DMS114 treated with DMSO at 0.1 percent for 48 hours (cell line): ENCODE data around the gene LRP2.
A peak's percentile ranks its signal among the peaks of the same experiment; 100 is the strongest.
"Not testable (repeated sequence)": the region's sequence is repeated elsewhere in the genome, so short reads cannot be mapped to it uniquely, and the experiment has no call there.

ENCODE experiments used
- DNase-seq: peaks from one replicate; lab custom pipeline; 2025; ENCODE audit not compliant: unreplicated experiment; lab: John Stamatoyannopoulos, UW

The LRP2 gene

DNA sequence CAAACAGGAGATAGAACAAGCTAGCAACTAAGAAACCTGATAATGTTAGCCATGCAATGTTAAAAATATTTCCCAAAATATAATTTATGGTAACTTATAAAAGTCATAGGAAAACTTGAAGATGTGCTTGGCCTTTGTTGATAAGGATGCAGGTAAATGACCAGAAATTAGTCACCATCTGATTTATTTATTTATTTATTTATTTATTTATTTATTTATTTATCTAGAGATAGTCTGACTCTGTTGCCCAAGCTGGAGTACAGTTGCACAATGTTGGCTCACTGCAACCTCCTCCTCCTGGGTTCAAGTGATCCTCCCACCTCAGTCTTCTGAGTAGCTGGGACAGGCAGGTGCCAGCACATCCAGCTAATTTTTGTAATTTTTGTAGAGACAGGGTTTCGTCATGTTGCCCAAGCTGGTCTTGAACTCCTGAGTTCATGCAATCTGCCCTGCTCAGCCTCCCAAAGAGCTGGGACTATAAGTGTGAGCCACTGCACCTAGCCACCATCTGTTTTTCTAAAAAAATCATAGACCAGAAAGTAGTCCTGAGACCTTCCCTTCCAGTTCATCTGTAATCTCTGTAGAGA, 183.4 kb downstream of the LRP2 start:
- DNase-seq: no peak

DNA sequence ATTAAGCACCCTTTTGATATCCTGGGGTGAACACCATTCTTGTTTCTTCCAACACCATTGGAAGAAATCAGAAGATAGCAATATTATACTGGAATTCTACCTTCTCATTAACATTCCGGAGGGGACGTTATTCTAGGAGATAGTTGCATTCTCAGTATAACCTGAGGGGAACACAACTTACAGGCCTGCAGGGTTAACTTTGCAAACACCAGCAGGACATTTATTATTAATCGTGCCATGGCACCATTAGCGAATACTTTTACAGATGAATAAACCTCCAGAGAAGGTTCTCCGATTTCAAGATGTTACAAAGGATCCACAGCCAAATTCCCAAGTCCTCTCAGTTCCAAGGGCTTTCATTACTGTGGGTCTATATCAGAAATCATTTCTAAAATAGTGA, 184.0 kb downstream of the LRP2 start:
- DNase-seq: no peak

DNA sequence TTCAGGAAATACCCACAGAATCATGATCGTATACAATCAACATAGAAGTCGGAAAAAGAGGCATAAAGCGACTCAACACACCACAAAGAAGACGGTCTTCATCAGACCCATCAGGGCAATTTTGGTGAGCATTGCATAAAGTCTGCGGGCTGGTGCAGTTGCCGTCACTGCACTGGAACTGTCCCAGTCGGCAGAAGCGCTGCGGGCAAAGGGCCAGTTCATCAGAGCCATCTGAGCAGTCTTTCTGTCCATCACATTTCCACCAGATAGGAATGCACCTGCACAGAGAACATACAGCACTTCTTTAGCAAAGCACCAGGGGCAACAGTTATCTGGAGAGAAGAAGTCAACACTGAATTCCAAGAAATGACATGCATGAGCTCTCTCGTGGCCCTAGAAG, 187.2 kb downstream of the LRP2 start:
- DNase-seq: no peak

DNA sequence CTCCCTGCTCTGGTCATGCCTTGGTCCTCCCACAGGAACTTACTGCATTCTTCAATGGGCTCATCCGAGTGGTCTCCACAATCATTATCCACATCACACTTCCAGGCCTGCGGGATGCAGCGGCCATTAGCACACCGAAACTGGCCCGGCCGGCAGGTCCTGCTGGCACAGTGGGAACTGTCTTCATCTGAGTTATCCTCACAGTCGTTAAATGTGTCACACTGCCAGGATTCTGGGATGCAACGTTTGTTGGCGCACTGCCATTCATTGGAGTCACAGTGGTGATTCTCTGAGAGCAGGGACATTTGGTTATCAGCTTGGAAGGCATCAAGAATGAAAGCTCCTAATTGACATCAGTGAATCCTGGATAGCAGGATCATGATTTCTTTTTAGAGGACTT, 188.5 kb downstream of the LRP2 start:
- DNase-seq: no peak

GRCh38 chr2:169172914-169173313, 189.4 kb downstream of the LRP2 start:
- no peak for DNase-seq

DNA sequence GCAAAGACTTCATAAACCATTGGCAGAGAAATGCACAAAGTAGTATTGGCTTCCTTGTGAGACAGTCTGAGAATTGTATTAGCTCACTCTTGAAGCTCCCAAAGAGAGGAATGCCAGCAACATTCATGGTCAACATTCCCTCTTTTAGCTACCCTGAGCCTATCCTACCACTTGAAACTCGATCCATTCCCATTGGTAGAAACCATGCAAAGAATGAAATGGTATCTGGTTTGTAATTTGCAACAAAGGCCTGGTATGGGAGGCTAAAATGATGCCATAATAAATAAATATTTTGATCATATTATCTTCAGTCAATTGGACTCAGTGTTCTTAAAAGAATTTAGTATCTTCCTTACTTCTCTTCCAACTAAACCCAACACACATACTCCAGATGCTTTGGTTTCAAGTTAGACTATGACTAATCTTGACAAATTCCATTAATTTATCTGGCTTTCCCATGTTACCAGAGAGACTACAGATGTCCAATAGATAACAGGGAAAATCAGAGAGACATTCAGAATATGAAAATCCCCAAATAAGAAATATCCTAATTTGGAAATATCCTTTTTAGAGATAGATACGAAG, 190.1 kb downstream of the LRP2 start:
- DNase-seq: no peak

DNA sequence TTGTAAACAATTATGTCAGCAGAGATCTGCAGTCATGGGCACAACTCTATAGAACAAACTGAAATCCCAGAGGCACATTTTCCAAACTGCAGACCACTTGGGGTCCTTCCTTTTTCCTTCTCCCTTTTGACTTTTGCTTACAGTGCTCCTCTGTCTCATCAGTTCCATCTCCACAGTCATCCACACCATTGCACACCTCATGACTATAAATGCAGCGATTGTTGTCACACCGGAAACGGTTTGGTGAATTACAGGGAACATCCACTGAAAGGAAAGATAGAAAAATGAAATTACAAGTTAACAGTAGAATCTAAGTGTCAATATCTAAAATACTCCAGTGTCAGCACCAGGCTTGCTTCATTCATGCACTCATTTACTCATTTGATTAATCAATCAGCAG, 196.5 kb downstream of the LRP2 start:
- DNase-seq: no peak

GRCh38 chr2:169164311-169164710, 198.0 kb downstream of the LRP2 start:
- DNase-seq: no peak

DNA sequence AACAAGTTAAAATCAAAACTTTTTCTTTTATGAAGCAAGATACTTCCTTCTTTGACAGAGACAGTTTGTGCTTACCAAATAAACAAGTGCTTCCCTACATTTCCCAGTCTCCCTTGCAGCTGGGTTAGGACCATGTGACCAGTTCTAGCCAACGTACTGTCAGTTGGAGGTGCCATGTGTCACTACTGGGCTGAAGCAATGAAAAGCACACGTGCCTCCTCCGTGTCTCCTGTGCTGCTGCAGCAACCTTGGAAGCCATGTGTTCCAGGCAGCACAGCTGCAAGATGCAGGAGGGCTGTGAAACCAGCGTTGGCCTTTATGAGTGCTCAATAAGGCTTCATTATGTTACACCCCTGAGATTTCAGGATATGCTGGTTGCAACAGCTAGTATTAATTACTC, 199.7 kb downstream of the LRP2 start:
- DNase-seq: no peak

DNA sequence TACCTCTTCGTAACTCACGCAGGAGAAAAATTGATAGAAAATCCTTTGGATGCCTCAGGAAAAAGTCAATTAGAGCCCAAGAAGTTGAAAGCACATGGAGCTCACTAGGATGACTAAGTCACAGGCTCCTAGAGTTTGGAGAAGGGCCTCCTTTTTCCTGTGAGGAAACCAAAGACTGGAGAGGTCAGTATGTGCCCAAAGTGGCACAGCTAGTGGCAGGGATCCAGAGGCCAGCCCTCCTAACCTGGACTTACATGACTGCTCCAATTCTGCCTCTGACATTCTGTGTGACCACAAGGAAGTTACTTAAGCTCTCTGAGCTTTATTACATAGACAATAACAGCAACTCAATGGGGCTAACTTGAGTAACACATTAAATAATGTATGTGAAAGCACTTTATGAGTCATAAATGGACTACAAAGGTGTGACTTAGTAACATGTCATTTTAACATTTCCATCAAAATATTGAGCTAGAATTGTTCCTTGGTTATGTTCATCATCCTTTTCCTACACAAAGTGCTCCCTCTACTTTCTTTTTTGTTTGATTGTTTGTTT, 201.3 kb downstream of the LRP2 start:
- no peak for DNase-seq

GRCh38 chr2:169159686-169160085, 202.6 kb downstream of the LRP2 start:
- DNase-seq: no peak

GRCh38 chr2:169158874-169159273, 203.5 kb downstream of the LRP2 start:
- DNase-seq: no peak

- no peak for DNase-seq
Observed at GRCh38 chr2:169146220-169146619, 216.1 kb downstream of the LRP2 start.

GRCh38 chr2:169143998-169144397, 218.3 kb downstream of the LRP2 start:
- no peak for DNase-seq

GRCh38 chr2:169141713-169142352, 220.5 kb downstream of the LRP2 start:
- DNase-seq: peak; percentile 0

DNA sequence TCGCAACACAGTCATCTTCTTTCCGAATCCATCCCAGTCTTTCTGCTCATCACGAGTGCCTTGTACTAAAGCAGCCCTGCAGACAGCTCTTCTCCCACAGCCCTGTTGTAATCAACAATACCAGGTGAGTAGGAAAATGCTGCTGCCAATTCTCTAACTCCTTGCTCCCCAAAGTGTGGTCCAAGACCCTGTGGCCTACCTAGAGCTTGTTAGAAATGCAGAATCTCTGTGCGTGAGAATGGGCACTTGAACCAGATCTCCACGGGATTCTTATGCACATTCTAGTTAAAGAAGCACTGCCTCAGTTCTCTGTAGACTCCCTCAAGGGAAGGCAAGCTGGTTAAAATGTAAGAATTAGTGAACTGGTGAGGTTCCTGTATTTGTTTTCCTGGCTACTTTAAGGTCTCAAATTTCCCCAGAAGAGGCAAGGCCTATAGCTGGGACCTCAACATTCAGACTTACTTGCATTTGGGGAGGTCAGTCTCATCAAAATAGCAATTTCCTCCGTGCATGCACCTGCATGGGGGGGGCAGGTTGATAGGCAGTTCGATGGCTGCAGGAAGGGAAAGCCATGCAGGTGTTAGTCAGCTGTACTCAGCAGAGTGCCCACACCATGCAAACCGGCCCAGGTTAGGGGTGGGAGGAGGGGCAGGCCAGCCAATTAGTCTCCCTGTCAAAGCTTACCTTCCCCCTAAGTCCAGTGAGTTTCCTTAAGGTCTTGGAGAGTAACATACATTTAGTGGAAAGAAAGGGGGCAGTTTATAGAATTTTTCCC, 222.2 kb downstream of the LRP2 start:
- DNase-seq: no peak

- no peak for DNase-seq
Observed at GRCh38 chr2:169139145-169139544, 223.2 kb downstream of the LRP2 start.

- DNase-seq: no peak
Observed at GRCh38 chr2:169137924-169138323, 224.4 kb downstream of the LRP2 start.

DNA sequence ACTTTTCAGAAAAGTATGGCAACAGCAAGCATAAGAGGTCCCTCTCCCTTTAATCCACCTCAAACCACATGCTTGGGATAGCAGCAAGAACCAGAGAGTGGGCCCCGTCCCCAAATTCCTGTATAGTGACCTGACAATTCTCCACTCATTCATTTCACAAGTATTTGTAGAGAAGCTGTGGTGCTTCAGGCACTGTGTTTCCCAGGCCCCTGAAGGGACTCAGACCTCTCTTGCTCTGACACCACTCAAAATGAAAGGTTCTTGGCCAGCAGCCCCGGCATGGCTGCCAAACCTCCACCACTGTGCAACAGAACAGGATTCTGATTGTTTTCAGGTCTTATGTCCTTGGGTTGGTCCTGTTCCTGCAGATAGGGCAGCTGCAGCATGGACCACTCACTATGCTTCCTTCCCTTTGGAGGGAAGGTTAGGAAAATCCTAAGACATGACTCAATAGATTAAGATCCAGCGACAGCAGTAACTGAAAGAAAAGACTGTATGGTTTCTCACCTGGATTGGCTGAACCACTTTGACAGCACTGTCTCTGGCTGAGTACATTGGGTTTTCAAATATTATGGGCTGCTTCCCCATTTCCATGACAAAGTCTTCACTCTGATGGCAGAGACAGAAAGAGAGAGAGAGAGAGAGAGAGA, 225.3 kb downstream of the LRP2 start:
- no peak for DNase-seq

DNA sequence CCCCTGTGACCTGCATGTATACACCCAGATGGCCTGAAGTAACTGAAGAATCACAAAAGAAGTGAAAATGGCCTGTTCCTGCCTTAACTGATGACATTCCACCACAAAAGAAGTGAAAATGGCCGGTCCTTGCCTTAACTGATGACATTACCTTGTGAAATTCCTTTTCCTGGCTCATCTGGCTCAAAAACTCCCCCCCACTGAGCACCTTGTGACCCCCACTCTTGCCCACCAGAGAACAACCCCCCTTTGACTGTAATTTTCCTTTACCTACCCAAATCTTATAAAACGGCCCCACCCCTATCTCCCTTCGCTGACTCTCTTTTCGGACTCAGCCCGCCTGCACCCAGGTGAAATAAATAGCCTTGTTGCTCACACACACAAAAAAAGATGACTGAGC, 225.9 kb downstream of the LRP2 start:
- DNase-seq: not testable (repeated sequence)

GRCh38 chr2:169134272-169134671, 228.1 kb downstream of the LRP2 start:
- DNase-seq: not testable (repeated sequence)
